GM12874 (cell line): ENCODE results near the gene CWC25.

Source experiments
- TF ChIP-seq, protein P1 (sequence below): IDR thresholded peaks from 2 replicates; pipeline ENCODE4 v1.5.1; 2011; ENCODE audit warnings: low read depth, mild to moderate bottlenecking, control low read depth, low read length, moderate library complexity; ENCODE audit not compliant: insufficient read depth

The CWC25 gene

DNA sequence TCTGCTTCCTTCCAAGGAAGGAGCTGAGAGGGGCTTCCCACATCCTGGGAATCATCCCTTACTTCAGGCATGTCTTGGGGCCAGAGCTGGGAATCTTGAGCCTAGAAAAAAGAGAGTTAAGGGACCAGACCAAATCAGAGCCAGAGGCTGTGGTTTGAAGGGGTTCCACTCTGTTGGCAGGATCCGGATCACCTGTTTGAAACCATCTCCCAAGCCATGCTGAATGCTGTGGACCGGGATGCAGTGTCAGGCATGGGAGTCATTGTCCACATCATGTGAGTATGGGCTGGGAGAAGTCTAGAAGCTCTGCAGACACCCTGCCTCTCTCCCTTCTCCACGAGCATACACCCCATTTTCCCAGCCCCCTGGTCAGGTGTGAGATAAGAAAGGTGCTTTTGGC lies 62.9 kb downstream of the CWC25 start:
- TF ChIP-seq, protein P1, sequence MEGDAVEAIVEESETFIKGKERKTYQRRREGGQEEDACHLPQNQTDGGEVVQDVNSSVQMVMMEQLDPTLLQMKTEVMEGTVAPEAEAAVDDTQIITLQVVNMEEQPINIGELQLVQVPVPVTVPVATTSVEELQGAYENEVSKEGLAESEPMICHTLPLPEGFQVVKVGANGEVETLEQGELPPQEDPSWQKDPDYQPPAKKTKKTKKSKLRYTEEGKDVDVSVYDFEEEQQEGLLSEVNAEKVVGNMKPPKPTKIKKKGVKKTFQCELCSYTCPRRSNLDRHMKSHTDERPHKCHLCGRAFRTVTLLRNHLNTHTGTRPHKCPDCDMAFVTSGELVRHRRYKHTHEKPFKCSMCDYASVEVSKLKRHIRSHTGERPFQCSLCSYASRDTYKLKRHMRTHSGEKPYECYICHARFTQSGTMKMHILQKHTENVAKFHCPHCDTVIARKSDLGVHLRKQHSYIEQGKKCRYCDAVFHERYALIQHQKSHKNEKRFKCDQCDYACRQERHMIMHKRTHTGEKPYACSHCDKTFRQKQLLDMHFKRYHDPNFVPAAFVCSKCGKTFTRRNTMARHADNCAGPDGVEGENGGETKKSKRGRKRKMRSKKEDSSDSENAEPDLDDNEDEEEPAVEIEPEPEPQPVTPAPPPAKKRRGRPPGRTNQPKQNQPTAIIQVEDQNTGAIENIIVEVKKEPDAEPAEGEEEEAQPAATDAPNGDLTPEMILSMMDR: no peak

GRCh38 chr17:38761612-38762011 lies 63.5 kb downstream of the CWC25 start:
- TF ChIP-seq, protein P1: peak; percentile 45; the same call in 1 of the 2 replicates

DNA sequence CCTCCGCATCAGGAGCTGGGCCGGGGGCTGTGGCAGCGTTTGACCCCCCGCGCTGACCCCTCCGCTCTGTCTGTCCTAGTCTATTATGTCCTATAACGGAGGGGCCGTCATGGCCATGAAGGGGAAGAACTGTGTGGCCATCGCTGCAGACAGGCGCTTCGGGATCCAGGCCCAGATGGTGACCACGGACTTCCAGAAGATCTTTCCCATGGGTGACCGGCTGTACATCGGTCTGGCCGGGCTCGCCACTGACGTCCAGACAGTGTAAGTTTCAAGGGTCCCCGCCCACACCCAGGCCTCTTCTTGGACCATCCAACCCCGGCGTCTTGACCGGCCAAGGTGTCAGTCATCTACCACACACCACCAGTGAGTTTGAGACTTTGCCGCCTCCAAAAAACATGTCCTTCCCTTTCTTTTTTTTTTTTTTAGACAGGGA lies 72.0 kb downstream of the CWC25 start:
- TF ChIP-seq, protein P1: no peak

- TF ChIP-seq, protein P1: no peak
Observed at GRCh38 chr17:38752308-38753070, 72.6 kb downstream of the CWC25 start, which contains the start of gene PSMB3. Gene PSMB3 (plus strand): TSS chr17:38752741. CDS start chr17:38752827, 86 bp downstream.

DNA sequence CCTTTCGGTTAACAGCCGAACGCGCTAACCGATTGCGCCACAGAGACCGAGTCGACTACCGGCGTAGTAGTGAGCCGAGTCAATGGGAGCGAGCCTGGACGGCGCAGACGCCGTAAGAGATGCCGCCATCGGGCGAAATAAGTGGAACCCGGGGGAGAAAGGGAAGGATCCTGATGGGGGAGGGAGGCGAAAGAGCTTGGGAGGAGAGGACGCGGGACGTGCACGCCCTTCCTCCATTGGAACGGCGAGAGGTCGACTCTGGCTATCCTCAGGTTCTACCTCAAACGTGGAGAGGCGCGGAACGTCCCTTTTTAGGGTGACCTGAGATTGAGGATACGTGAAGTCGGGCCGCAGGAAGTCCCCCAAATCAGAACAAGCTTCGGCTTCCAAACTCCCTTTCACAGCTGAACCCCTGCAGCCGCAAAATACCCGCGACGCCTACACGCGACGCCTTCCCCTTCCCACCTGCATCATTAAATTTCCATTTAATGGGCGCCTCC lies 73.3 kb downstream of the CWC25 start:
- TF ChIP-seq, protein P1: no peak

- TF ChIP-seq, protein P1: no peak
Observed at GRCh38 chr17:38751144-38751807, 73.8 kb downstream of the CWC25 start.
